ENCODE measurements around the gene SIRT4. TPM values are rescaled to one million over a fixed set of nuclear protein-coding genes. Genes with fewer than 3 reads are reported as not detected.

SIRT4 gene
- total RNA-seq, 1 experiment from 2014 or later: 1.6 TPM

DNA sequence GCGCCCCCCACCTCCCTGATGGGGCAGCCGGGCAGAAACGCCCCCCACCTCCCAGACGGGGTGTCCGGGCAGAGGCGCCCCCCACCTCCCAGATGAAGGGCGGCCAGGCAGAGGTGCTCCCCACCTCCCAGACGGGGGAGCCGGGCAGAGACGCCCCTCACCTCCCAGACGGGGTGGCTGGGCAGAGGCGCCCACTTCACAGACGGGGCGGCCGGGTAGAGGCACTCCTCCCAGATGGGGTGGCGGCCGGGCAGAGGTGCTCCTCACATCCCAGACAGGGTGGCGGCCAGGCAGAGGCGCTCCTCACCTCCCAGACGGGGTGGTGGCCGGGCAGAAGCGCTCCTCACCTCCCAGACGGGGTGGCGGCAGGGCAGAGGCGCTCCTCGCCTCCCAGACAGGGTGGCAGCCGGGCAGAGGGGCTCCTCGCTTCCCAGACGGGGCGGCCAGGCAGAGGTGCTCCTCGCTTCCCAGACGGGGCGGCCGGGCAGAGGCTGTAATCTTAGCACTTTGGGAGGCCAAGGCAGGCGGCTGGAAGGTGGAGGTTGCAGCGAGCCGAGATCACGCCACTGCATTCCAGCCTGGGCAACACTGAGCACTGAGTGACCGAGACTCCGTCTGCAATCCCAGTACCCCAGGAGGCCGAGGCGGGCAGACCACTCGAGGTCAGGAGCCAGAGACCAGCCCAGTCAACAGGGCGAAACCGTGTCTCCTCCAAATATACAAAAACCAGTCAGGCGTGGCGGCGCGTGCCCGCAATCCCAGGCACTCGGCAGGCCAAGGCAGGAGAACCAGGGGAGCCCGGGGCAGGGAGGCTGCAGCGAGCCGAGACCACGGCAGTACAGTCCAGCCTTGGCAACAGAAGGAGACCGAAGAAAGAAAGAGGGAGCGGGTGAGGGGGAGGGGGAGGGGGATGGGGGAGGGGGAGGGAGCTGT, 23.7 kb upstream of the SIRT4 start:
- no peak for DNase-seq (ENCODE audit: low read depth)

DNA sequence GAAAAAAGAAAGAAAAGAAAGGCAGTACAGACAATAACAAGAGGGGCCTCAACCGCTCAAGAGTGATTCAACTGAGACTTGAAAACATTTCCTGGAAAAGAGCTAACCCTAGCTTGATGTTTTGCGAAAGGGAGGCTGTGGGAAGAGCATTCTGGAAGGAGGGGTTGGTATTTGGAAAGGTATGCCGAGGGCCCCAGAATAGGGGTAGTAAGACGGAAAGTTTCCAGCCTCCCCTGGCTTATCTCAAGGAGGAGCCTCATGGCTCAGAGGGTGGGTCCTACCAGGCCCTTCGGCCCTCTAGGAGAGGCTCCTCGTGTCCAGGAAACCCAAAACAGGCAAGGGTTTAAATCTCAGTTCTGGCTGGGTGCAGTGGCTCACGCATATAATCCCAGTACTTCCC, 18.8 kb upstream of the SIRT4 start:
- no peak for DNase-seq (ENCODE audit: low read depth)

DNA sequence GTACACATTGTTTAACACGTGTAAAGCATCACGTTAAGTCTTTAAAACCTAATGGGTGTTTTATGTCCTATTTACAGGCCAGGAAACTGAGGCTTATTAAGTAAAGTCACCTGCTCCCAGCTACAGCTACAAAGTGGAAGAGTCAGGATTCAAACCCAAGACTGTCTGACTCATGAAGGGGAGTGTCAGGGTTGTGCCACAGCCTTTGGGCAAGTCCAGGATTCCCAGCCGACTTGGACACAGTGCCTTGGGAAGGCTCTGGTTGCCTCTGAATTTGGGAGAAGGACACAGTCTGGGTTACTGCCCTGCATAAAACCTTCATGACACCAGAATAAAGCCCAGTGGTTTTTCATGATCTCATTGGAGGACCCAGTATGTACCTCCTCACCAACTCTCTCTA, 17.7 kb upstream of the SIRT4 start:
- no peak for DNase-seq (ENCODE audit: low read depth)

DNA sequence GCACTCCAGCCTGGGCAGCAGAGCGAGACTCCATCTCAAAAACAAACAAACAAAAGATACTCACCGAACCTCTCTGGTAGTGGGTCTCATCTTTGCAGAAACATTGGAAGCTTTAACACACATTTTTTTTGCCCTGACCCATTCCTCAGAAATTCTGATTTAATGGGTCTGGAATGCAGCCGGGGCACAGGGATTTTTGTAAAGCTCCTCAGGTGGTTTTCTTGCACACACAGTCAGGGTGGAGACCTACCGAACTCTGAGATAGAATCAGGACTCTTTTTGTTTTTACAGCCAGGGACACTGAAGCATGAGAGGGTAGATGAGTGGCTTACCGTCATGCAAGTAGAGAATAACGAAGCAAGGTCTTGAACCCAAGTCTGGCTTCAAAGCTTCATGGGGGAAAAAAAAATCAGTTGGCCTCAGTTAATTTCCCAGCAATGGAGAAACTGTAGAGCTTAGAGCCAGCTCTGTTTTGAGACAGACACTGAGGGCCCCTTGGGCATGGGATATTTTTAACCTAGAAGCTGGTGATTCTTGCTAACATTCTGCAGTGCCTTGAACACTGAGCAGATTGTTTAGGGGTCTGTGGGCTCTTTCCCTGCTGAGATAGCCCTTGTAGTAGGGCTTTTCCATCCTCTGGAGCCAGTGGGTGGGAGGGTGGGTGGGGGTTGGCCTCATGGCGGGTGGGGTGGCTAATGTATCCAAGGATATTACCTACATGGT, 15.2 kb upstream of the SIRT4 start:
- DNase-seq (ENCODE audit: low read depth): no peak

DNA sequence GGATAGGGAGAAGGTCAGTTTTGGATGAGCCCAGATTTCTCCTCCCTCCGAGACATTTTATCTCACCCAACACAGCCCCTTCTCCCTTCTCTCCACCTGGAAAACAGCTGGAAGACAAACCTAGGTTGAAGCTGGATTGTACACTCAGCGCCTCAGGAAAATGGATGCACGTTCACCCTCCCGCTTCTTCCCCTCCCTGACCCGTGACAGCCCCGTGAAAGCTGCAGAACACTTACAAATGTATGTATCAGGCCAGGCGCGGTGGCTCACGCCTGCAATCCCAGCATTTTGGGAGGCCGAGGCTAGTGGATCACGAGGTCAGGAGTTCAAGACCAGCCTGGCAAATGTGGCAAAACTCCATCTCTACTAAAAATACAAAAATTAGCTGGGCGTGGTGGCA, 14.6 kb upstream of the SIRT4 start:
- DNase-seq (ENCODE audit: low read depth): no peak

DNA sequence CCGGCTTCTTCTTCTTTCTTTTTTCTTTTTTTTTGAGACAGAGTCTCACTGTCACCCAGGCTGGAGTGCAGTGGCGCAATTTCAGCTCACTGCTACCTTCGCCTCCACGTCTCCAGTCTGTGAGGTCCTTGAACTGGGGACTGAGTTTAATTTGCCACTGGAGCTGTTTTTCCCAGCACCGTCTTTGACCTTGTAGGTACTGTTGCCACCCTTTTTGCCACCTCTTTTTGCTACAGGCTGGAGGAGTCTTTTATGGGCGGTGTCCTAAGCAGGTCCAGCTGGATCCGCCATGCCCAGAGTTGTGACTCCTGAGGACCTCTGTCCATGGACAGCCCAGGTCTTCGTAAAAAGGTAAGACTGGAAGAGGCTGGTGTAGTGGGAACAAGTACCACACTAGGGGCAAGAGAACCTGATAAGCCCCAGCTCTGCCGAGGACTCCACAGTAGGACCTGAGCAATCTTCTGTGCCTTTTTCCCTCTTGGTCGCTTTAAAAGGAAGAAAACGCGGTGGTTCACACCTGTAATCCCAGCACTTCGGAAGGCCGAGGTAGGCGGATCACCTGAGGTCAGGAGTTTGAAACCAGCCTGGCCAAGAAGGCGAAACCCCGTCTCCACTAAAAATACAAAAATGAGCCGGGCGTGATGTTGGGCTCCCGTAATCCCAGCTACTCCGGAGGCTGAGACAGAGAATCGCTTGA, 11.4 kb upstream of the SIRT4 start:
- DNase-seq (ENCODE audit: low read depth): no peak

DNA sequence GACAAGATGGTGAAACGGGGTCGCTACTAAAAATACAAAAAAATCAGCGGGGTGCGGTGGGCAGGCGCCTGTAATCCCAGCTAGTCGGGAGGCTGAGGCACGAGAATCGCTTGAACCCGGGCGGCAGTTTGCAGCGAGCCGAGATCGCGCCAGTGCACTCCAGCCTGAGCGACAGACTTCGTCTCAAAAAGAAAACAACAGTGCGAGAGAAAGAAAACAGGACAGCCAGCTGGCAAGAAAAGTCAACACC, 9.8 kb upstream of the SIRT4 start:
- no peak for DNase-seq (ENCODE audit: low read depth)

DNA sequence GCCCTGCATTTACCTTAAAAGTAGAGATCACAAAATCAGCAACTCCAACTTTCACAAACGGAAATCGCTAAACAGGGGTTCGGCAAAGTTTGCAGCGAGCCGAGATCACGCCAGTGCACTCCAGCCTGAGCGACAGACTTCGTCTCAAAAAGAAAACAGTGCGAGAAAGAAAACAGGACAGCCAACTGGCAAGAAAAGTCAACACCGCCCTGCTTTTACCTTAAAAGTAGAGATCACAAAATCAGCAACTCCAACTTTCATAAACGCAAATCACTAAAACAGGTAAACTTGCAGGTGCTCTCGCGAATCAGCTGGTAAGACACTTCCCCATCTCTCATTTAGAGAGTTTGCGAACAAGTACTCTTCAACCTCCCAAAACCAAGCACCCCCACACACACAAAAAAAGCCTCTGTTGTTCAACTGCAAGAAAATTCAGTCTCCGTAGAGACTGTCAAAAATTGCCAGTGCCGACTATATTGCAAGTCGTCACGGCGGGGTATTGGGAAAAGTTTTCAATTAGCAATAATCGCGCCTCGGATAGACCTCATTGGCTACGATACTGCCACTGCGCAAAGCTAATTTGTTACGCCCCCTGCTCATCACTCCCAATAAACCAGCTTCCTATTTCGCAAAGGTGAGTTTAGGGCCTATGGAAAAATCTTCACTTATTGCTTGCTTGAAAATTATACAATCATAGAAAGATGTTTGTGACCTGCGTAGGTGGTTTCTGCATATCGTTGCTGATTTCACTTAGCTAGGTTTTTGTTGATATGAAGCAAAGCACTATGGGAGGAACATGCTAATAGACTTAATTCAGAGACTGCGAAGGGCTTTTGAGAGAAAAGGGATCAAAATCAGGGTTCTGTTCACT, 9.2 kb upstream of the SIRT4 start, which contains the start of gene RNU4-1:
RNU4-1 (minus strand) TSS at position 577 of the 871 bp plus-strand sequence.
- peak; percentile 99 for DNase-seq (ENCODE audit: low read depth)

DNA sequence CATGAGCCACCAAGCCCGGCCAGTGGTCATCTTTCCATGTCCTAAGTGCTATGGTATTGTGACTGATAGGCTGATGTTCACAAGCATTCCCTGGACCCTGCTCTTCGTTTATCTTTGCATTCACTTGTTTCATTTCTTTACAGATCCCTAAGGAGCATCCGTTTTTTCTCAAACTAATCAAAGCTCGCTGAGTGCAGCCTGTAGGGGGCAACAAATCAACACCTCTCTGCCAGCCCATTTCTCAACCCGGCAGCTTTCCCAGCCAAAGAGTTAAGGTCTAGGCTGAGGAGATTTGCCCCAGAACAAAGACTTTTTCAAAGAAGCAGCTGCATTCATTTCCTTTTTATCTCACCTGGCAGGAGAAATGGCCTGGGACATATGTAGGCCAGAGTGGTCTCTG, 12.1 kb downstream of the SIRT4 start:
- DNase-seq (ENCODE audit: low read depth): peak; percentile 35

DNA sequence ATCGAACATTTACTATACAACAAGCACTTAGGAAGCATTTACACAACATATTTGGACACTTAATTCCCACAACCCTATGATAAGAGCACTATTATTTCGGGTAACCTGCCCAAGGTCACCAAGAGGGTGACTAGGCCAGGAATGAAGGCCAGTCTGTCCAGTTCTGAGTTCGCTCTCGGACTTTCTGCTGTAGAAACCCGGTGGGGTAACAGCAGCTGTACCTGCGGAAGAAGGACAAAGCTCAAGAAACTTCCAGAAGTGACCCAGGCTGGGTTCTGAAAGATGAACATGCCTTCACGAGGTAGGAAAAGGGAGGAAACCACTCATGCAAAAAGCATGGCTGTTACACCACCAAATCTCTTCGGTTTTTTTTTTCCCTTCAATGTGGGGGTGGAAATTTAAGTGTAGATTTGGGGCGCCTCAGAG, 14.7 kb downstream of the SIRT4 start:
- DNase-seq (ENCODE audit: low read depth): peak; percentile 14

DNA sequence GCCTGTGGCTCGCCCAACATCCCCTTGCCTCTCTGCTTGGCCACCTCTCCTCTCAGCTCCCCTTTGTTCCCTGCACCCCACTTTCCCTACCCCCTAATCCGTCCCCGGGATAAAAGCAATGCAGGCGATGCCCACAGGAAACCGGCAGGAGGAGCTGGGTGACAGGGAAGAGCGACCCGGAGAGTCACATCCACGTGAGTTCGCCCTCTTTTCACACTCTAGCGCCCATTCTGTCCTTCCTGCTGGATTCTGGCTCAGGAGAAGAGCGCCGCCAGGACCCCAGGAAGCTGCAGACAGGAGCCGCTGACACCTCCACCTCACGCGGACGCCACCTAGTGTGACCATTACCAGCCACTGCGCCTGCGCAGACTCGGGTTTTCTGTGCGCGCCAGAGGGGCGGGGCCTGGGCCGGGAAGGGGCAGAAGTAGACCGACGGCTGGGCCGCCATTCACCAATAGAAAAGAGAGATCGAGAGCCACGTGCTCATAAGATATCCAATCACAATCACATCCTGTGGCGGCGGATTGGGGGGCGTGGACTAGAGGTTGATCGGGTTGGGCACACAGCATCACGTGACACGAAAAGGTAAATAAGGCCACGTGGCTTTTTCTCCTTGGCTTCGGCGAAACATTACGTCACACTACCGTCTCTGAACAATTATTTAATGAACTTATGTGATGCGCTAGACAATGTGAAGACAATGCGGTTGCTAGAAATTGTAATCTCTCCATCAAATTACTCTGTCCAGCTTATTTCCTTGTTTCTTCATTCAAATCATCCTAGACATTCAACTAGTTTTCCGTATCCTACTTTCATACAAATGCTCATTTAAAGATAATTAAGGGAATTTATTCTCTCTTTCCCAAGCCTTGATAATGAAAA, 15.3 kb downstream of the SIRT4 start:
- DNase-seq (ENCODE audit: low read depth): peak; percentile 100

DNA sequence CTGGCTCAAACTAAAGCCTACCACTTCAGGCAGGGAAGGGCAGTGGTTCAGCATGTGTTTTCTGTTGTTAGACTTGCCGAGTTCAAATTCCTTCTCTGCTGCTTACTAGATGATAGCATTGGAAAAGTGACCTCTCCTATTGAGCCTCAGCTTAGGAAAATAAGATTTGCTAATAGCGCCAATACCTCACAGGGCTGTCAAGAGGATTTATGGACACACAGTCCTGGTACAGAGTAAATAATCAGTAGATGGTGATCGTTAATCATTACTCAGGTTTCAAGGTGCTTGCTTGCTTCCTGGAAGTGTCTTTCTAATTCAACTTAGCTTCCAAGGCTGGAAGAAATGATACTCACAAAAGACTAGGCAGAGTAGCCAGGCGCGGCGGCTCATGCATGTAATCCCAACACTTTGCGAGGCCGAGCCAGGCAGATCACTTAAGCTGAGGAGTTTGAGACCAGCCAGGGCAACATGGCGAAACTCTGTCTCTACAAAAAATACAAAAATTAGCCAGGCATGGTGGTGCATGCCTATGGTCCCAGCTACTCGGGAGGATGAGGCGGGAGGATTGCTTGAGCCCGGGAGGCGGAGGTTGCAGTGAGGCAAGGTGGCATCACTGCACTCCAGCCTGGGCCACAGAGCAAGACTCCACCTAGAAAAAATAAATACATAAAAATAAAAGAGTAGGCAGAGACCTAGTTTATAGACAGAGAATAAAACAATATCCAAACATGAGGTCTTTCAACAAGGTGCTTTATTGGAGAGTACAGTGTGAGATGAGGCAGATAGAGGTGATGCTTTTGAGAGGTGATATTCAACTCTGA, 19.5 kb downstream of the SIRT4 start:
- no peak for DNase-seq (ENCODE audit: low read depth)

DNA sequence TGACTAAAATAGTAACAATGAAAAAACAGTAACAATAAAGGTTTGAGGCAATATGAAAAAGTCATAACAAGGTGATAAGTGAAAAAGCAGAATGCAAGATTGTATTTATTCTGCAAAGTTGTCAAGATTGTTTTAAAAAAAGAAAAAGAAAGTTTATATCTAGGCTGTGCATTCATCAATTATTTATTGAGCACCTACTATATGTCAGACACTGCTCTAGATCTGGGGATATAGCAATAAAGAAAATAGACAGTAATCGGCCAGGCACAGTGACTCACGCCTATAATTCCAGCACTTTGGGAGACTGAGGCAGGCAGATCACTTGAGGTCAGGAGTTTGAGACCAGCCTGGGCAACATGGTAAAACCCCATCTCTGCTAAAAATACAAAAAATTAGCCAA, 21.7 kb downstream of the SIRT4 start:
- no peak for DNase-seq (ENCODE audit: low read depth)

DNA sequence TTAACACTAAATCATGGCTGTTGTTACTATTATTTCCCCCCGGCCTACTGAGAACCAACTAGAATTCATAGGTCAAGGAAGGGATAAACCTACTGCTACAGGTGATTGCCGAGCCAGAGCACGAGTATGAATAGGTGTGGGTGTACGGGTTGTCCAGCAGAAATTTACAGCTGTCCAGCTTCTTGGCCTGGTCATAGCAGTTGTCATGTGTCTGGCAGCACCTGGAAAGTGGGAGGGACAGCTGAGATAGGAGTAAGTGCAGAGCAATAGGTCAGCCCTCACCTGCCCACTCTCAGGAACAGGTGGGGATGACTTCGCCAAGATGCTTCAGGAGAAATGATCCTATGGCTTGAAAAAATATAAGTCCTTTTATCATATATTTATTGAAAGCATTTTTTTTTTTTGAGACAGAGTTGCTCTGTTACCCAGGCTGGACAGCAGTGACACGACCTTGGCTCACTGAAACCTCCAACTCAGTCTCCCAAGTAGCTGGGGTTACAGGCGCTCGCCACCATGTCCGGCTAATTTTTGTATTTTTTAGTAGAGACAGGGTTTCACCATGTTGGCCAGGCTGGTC, 22.8 kb downstream of the SIRT4 start:
- DNase-seq (ENCODE audit: low read depth): no peak

DNA sequence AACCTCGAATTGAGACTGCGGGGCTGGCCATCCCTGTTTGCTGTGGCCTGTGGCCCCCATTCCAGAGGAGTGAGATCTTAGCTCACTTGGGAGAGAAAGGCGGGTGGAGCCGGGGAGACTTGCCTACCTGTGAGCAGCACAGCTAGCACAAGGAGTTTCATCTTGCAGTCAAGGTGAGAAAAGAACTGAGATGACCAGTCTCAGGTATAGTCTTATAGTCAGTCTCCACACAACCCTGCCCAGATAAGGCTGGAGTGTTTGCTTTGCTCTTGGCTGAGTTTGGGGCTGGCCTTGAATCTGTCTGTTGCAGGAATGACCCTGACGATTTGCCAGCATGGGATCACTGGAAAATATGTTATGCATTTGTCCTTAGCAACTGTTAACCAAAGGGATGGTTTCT, 25.5 kb downstream of the SIRT4 start, which contains the start of gene PLA2G1B:
PLA2G1B (minus strand) TSS at position 187 of the 400 bp plus-strand sequence; CDS start at position 161, 26 bp downstream.
- no peak for DNase-seq (ENCODE audit: low read depth)

DNA sequence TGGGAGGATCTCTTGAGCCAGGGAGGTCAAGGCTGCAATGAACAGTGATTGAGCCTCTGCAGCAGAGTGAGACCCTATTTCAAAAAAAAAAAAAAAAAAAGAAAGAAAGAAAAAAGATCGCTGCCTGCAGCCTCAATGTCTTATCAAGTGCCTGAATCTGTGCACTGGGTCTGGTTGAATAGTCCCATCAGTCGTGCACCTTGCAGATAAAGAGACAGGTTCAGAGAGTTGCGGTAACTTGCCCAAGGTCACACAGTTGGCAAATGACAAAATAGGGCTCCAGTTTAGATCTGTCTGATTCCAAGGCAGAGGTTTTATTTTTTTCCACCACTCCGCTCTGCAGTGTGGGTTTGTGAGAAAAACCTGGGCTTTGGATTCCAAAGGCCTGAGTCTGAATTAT, 26.1 kb downstream of the SIRT4 start:
- DNase-seq (ENCODE audit: low read depth): no peak

DNA sequence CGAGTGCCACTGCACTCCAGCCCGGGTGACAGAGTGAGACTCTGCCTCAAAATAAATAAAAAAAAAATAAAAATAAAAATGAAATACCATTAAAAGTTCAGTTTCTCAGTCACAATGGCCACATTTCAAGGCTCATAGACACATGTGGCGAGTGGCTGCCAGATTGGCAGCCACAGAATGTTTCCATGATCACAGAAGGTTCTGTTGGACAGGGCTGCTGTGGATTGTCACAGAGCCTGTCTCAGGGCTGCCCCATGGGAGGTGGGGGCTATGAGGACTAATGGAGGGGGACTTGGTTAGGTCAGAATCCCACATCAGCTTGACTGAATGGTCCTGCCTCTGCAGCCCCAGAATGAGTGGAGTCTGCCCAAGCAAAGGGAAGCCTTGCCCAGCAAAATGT, 29.3 kb downstream of the SIRT4 start:
- DNase-seq (ENCODE audit: low read depth): no peak

DNA sequence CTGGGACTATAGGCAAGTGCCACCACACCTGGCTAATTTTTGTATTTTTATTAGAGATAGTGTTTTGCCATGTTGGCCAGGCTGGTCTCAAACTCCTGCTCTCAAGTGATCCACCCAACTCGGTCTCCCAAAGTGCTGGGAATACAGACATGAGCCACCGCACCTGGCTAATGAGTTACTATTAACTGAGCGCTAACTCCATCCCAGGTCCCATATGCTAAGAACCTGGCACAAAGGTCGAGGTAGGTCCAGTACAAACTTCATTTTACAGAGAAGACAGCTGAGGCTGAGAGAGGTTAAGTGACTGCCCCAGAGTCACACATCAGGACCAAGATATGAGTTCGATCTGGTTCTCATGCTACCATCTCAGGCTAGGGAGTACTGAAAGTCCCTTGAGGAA, 29.9 kb downstream of the SIRT4 start:
- DNase-seq (ENCODE audit: low read depth): no peak

DNA sequence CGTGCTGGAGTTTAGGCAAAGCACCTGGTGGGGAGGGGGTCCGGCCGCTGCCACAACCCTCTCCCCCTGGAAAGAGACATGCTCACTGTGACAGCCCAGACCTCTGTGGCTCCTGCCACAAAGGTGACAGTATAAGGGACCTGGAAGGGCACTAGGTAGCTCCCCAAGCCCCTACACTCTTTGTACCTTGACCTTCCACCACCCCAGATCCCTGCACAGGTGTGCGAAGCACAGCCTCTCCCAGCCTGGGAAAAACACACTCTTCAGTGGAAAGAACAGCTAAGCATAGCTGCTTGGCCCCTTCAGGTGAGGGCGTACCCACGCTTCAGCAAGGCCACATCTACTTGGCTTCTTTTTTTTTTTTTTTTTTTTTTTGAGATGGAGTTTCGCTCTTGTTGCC, 30.4 kb downstream of the SIRT4 start:
- DNase-seq (ENCODE audit: low read depth): no peak

Measured in HT1080 (cell line).